Skin epidermis (tissue), 12 donors: ENCODE data around the gene SLC20A1.

Experiments
- H3K27ac ChIP-seq, 21 experiments: fragments of 200-600 bp; sonication (generic) in 11 of 21; one replicate each; pipeline ENCODE4 v1.5.0; 2020; ENCODE audit warnings: mild to moderate bottlenecking in 3 of 21, inconsistent platforms in 2 of 21, moderate library complexity in 2 of 21
- H3K4me3 ChIP-seq, 7 experiments: fragments of 200-600 bp; sonication (generic) in 2 of 7; one replicate each; pipeline ENCODE4 v1.5.0; 2020; ENCODE audit warnings: inconsistent platforms in 2 of 7, mild to moderate bottlenecking in 2 of 7, moderate library complexity in 1 of 7

Gene SLC20A1

GRCh38 chr2:112671801-112672200 lies 26.1 kb downstream of the SLC20A1 start:
- no peak overlapping the region for H3K27ac ChIP-seq
- no peak overlapping the region for H3K4me3 ChIP-seq

GRCh38 chr2:112673008-112673407 lies 27.3 kb downstream of the SLC20A1 start:
- H3K4me3 ChIP-seq: no peak overlapping the region
- H3K27ac ChIP-seq: no peak overlapping the region

- Histone ChIP-seq H3K4me3 (no peak overlapping the region), H3K27ac (peak overlapping the region in 6 of 21 experiments; percentile 1 to 73 (median 20))
These were observed 28.5 kb downstream of the SLC20A1 start for GRCh38 chr2:112674229-112674628.

GRCh38 chr2:112679484-112679883 lies 33.7 kb downstream of the SLC20A1 start:
- H3K4me3 ChIP-seq: no peak overlapping the region

GRCh38 chr2:112680666-112681101 lies 34.9 kb downstream of the SLC20A1 start:
- H3K4me3 ChIP-seq: no peak overlapping the region
- H3K27ac ChIP-seq: peak overlapping the region in 1 of 21 experiments; percentile 26

More at GRCh38 chr2:112679484-112679883, 33.7 kb downstream of the SLC20A1 start:
- H3K27ac ChIP-seq: peak overlapping the region in 1 of 21 experiments; percentile 6

GRCh38 chr2:112682101-112682500 lies 36.4 kb downstream of the SLC20A1 start:
- H3K27ac ChIP-seq: no peak overlapping the region
- H3K4me3 ChIP-seq: no peak overlapping the region

- no peak overlapping the region for H3K4me3 ChIP-seq
- no peak overlapping the region for H3K27ac ChIP-seq
These were observed 38.0 kb downstream of the SLC20A1 start for GRCh38 chr2:112683550-112684414.

GRCh38 chr2:112684415-112684775 lies 38.7 kb downstream of the SLC20A1 start:
- H3K4me3 ChIP-seq: no peak overlapping the region
- H3K27ac ChIP-seq: no peak overlapping the region

- no peak overlapping the region for H3K27ac ChIP-seq
- H3K4me3 ChIP-seq: no peak overlapping the region
These were observed 39.6 kb downstream of the SLC20A1 start for GRCh38 chr2:112685271-112685884.

- Histone ChIP-seq H3K4me3 (no peak overlapping the region), H3K27ac (peak overlapping the region in 1 of 21 experiments; percentile 29)
These were observed 40.8 kb downstream of the SLC20A1 start for GRCh38 chr2:112686348-112687217.

GRCh38 chr2:112687522-112687921 lies 41.8 kb downstream of the SLC20A1 start:
- Histone ChIP-seq H3K27ac (peak overlapping the region in 1 of 21 experiments; percentile 29), H3K4me3 (no peak overlapping the region)

- H3K4me3 ChIP-seq: no peak overlapping the region
- H3K27ac ChIP-seq: peak overlapping the region in 2 of 21 experiments; percentile 4 to 5
These were observed 42.5 kb downstream of the SLC20A1 start for GRCh38 chr2:112688086-112688880.

GRCh38 chr2:112690853-112691401 lies 45.2 kb downstream of the SLC20A1 start:
- Histone ChIP-seq H3K4me3 (peak overlapping the region in 1 of 7 experiments; percentile 15), H3K27ac (peak overlapping the region in 8 of 21 experiments; percentile 2 to 72 (median 60))

GRCh38 chr2:112691881-112692281 lies 46.1 kb downstream of the SLC20A1 start:
- H3K27ac ChIP-seq: peak overlapping the region in 14 of 21 experiments; percentile 14 to 78 (median 55)
- H3K4me3 ChIP-seq: no peak overlapping the region

GRCh38 chr2:112692495-112692911 lies 46.8 kb downstream of the SLC20A1 start:
- Histone ChIP-seq H3K4me3 (no peak overlapping the region), H3K27ac (peak overlapping the region in 18 of 21 experiments; percentile 10 to 78 (median 51))

- H3K27ac ChIP-seq: peak overlapping the region in 17 of 21 experiments; percentile 10 to 78 (median 50)
- no peak overlapping the region for H3K4me3 ChIP-seq
These were observed 47.2 kb downstream of the SLC20A1 start for GRCh38 chr2:112692918-112693317.

GRCh38 chr2:112693596-112693995 lies 47.9 kb downstream of the SLC20A1 start:
- Histone ChIP-seq H3K4me3 (no peak overlapping the region), H3K27ac (peak overlapping the region in 1 of 21 experiments; percentile 71)

GRCh38 chr2:112694182-112694581 lies 48.4 kb downstream of the SLC20A1 start:
- Histone ChIP-seq H3K27ac (no peak overlapping the region), H3K4me3 (no peak overlapping the region)
